Stimulated activated memory B cell treated with anti-CD40 and anti-IgM and Interleukin-4, amounts not matched to agents 10 μg/mL and 1 μg/mL and 100 μg/mL, for 72 hours (primary cell): ENCODE results near the gene GRIN3B.

ENCODE experiments used
- ATAC-seq: fragments of 150-1000 bp; cut with Tn5 transposase; 2 replicates; pipeline ENCODE4 v1.10.0; 2021
- H3K27ac Mint-ChIP-seq: one replicate; pipeline ENCODE4 v1.8.0; 2022; ENCODE audit warnings: mild to moderate bottlenecking, mixed read lengths
- H3K27me3 Mint-ChIP-seq: one replicate; pipeline ENCODE4 v1.8.0; 2022; ENCODE audit warnings: mixed read lengths
- H3K36me3 Mint-ChIP-seq: one replicate; pipeline ENCODE4 v1.8.0; 2022; ENCODE audit warnings: mixed read lengths
- H3K4me1 Mint-ChIP-seq: one replicate; pipeline ENCODE4 v1.8.0; 2022; ENCODE audit warnings: mixed read lengths
- H3K4me3 Mint-ChIP-seq: one replicate; pipeline ENCODE4 v1.8.0; 2022; ENCODE audit warnings: mild to moderate bottlenecking, moderate library complexity, mixed read lengths
- H3K9me3 Mint-ChIP-seq: one replicate; pipeline ENCODE4 v1.8.0; 2022; ENCODE audit warnings: mixed read lengths

Gene GRIN3B

GRCh38 chr19:1027650-1028061 lies 27.4 kb downstream of the GRIN3B start:
- Mint-ChIP-seq H3K9me3 (no peaks in the 10 kb centered on the region), H3K4me3 (peak overlapping the region; percentile 96), H3K4me1 (peaks cover 32% of the 10 kb centered on the region), H3K27ac (peak overlapping the region; percentile 91), H3K27me3 (no peaks in the 10 kb centered on the region), H3K36me3 (peaks cover 24% of the 10 kb centered on the region)
- ATAC-seq, result peak; percentile 35

GRCh38 chr19:1028062-1028926 lies 28.1 kb downstream of the GRIN3B start:
- Mint-ChIP-seq H3K27me3 (no peaks in the 10 kb centered on the region), H3K9me3 (no peaks in the 10 kb centered on the region), H3K27ac (peak overlapping the region; percentile 91), H3K4me1 (peaks cover 34% of the 10 kb centered on the region), H3K36me3 (peaks cover 30% of the 10 kb centered on the region), H3K4me3 (peak overlapping the region; percentile 96)
- ATAC-seq, result peak; percentile 76

- Mint-ChIP-seq H3K4me1 (peaks cover 48% of the 10 kb centered on the region), H3K27ac (no peak overlapping the region), H3K27me3 (no peaks in the 10 kb centered on the region), H3K9me3 (no peaks in the 10 kb centered on the region), H3K4me3 (no peak overlapping the region), H3K36me3 (peaks cover 60% of the 10 kb centered on the region)
- no peak for ATAC-seq
Observed at GRCh38 chr19:1032264-1032867, 32.1 kb downstream of the GRIN3B start.

- Mint-ChIP-seq H3K4me3 (no peak overlapping the region), H3K27me3 (no peaks in the 10 kb centered on the region), H3K4me1 (peaks cover 67% of the 10 kb centered on the region), H3K27ac (peak overlapping the region; percentile 96), H3K36me3 (peaks cover 57% of the 10 kb centered on the region), H3K9me3 (no peaks in the 10 kb centered on the region)
- no peak for ATAC-seq
Observed at GRCh38 chr19:1035998-1036621, 35.9 kb downstream of the GRIN3B start.

- ATAC-seq, result peak; percentile 28
- Mint-ChIP-seq H3K9me3 (no peaks in the 10 kb centered on the region), H3K36me3 (peaks cover 51% of the 10 kb centered on the region), H3K27me3 (no peaks in the 10 kb centered on the region), H3K4me1 (peaks cover 69% of the 10 kb centered on the region), H3K27ac (peak overlapping the region; percentile 96), H3K4me3 (peak overlapping the region; percentile 66)
Observed at GRCh38 chr19:1037621-1038064, 37.4 kb downstream of the GRIN3B start.

- H3K4me3 Mint-ChIP-seq, result peak overlapping the region; percentile 91
- ATAC-seq, result no peak
- peaks cover 66% of the 10 kb centered on the region for H3K4me1 Mint-ChIP-seq
- peaks cover 51% of the 10 kb centered on the region for H3K36me3 Mint-ChIP-seq
- no peaks in the 10 kb centered on the region for H3K9me3 Mint-ChIP-seq
- no peaks in the 10 kb centered on the region for H3K27me3 Mint-ChIP-seq
- H3K27ac Mint-ChIP-seq, result peak overlapping the region; percentile 96
Observed at GRCh38 chr19:1038978-1039645, 38.9 kb downstream of the GRIN3B start.

- Mint-ChIP-seq H3K27ac (peak within 1 kb of the TSS; percentile 96), H3K9me3 (no peaks in the 10 kb centered on the region), H3K36me3 (peaks cover 57% of the 10 kb centered on the region), H3K4me1 (peaks cover 66% of the 10 kb centered on the region), H3K4me3 (peak within 1 kb of the TSS; percentile 91), H3K27me3 (no peaks in the 10 kb centered on the region)
- peak; percentile 91 for ATAC-seq
Observed at GRCh38 chr19:1039646-1040475, 39.6 kb downstream of the GRIN3B start, which contains the start of gene ABCA7. TSS of gene ABCA7 (plus strand) at chr19:1040107. CDS start at chr19:1041362, 1,255 bp downstream.

GRCh38 chr19:1040476-1041271 lies 40.5 kb downstream of the GRIN3B start:
- Mint-ChIP-seq H3K4me3 (peak overlapping the region; percentile 91), H3K4me1 (peaks cover 65% of the 10 kb centered on the region), H3K9me3 (no peaks in the 10 kb centered on the region), H3K27me3 (no peaks in the 10 kb centered on the region), H3K36me3 (peaks cover 56% of the 10 kb centered on the region), H3K27ac (peak overlapping the region; percentile 96)
- ATAC-seq, result peak; percentile 75

GRCh38 chr19:1041272-1041834 lies 41.1 kb downstream of the GRIN3B start:
- H3K36me3 Mint-ChIP-seq, result peaks cover 49% of the 10 kb centered on the region

GRCh38 chr19:1041835-1042685 lies 41.8 kb downstream of the GRIN3B start:
- Mint-ChIP-seq H3K4me1 (peaks cover 53% of the 10 kb centered on the region), H3K9me3 (no peaks in the 10 kb centered on the region), H3K27me3 (no peaks in the 10 kb centered on the region), H3K27ac (no peak overlapping the region), H3K4me3 (no peak overlapping the region), H3K36me3 (peaks cover 42% of the 10 kb centered on the region)
- ATAC-seq, result no peak

More at GRCh38 chr19:1041272-1041834, 41.1 kb downstream of the GRIN3B start:
- Mint-ChIP-seq H3K4me3 (peak overlapping the region; percentile 91), H3K9me3 (no peaks in the 10 kb centered on the region), H3K27ac (peak overlapping the region; percentile 96), H3K27me3 (no peaks in the 10 kb centered on the region), H3K4me1 (peaks cover 58% of the 10 kb centered on the region)
- no peak for ATAC-seq

- peaks cover 33% of the 10 kb centered on the region for H3K36me3 Mint-ChIP-seq
- H3K9me3 Mint-ChIP-seq, result no peaks in the 10 kb centered on the region
- H3K4me1 Mint-ChIP-seq, result peaks cover 45% of the 10 kb centered on the region
- no peaks in the 10 kb centered on the region for H3K27me3 Mint-ChIP-seq
- H3K27ac Mint-ChIP-seq, result no peak overlapping the region
- no peak overlapping the region for H3K4me3 Mint-ChIP-seq
- no peak for ATAC-seq
Observed at GRCh38 chr19:1042689-1043511, 42.7 kb downstream of the GRIN3B start.

GRCh38 chr19:1045247-1045603 lies 45.0 kb downstream of the GRIN3B start:
- ATAC-seq, result peak; percentile 42
- Mint-ChIP-seq H3K36me3 (peaks cover 26% of the 10 kb centered on the region), H3K27me3 (no peaks in the 10 kb centered on the region), H3K27ac (no peak overlapping the region), H3K9me3 (no peaks in the 10 kb centered on the region), H3K4me1 (peaks cover 24% of the 10 kb centered on the region), H3K4me3 (no peak overlapping the region)
